ENCODE measurements around the gene ANGPTL2. TPM values are rescaled to one million over a fixed set of nuclear protein-coding genes. Genes with fewer than 3 reads are reported as not detected.

ANGPTL2 gene
- total RNA-seq, 1 experiment from 2014 or later = 0.20 TPM

GRCh38 chr9:127137640-127138360 is 15.4 kb upstream of the ANGPTL2 start:
- CTCF ChIA-PET = no interaction called here
- H3K4me2 ChIP-seq (ENCODE audit: low read length) = no peak overlapping the region
- no peaks in the 10 kb centered on the region for H3K79me2 ChIP-seq (ENCODE audit: insufficient read depth, low read length)
- no peak overlapping the region for H3K4me3 ChIP-seq (replicated peaks in 1 of 2; ENCODE audit: low read depth in 1 of 2, low read length in 2 of 2)
- H3K27me3 ChIP-seq (ENCODE audit: insufficient read depth, low read length) = no peaks in the 10 kb centered on the region
- intact Hi-C loops (cut with micrococcal nuclease) = no loop called here
- no peaks in the 10 kb centered on the region for H3K36me3 ChIP-seq (ENCODE audit: control insufficient read depth in 1 of 2, insufficient read depth in 2 of 2, low read length in 2 of 2)
- H3K27ac ChIP-seq (ENCODE audit: low read depth, low read length) = no peak overlapping the region
- H3K9me3 ChIP-seq (ENCODE audit: control insufficient read depth in 1 of 2, insufficient read depth in 1 of 2, low read depth in 1 of 2, low read length in 2 of 2) = no peaks in the 10 kb centered on the region
- DNase-seq (ENCODE audit: low read depth, low spot score) (no peak), ATAC-seq (no peak)
- no peaks in the 10 kb centered on the region for H4K20me1 ChIP-seq (ENCODE audit: insufficient read depth)
- H3K4me1 ChIP-seq (ENCODE audit: control insufficient read depth in 1 of 2, insufficient read depth in 2 of 2, low read length in 2 of 2) = peaks cover 6 to 7% of the 10 kb centered on the region in 2 experiments; a peak in 3 of 4 replicates
- no TSS peak for BruUV-seq (replicated peaks)
- POLR2A ChIA-PET = no interaction called here
- no peaks in the 10 kb centered on the region for H3K9me2 ChIP-seq (ENCODE audit: insufficient read depth)
- no peak overlapping the region for H3K9ac ChIP-seq (ENCODE audit: low read length)
- no peak for TF ChIP-seq CEBPB (IDR thresholded peaks at IDR 0.05; ENCODE audit: low read depth)
- TF ChIP-seq MAX (IDR thresholded peaks at IDR 0.05) = no peak
- no peak for TF ChIP-seq ZFX (IDR thresholded peaks at IDR 0.05)
- no peak for TF ChIP-seq EZH2 (IDR thresholded peaks at IDR 0.05)
- no peak for TF ChIP-seq ZBTB33 (IDR thresholded peaks at IDR 0.05; ENCODE audit: extremely low read depth, insufficient replicate concordance, low read length)
- TF ChIP-seq EZH2phosphoT487 (IDR thresholded peaks at IDR 0.05; ENCODE audit: borderline replicate concordance) = no peak
- no peak for TF ChIP-seq FOSL1 (IDR thresholded peaks at IDR 0.05; ENCODE audit: low read depth)
- no peak for TF ChIP-seq SP1 (IDR thresholded peaks at IDR 0.05; ENCODE audit: low read depth)
- no peak for TF ChIP-seq TCF7L2 (IDR thresholded peaks at IDR 0.05; ENCODE audit: borderline replicate concordance, extremely low read depth, insufficient read depth, insufficient read length)
- no peak for TF ChIP-seq CBX3 (IDR thresholded peaks at IDR 0.05; ENCODE audit: low read depth)
- TF ChIP-seq ZNF274 (IDR thresholded peaks at IDR 0.05; ENCODE audit: low read depth, low read length) = no peak
- no peak for TF ChIP-seq ELF1 (IDR thresholded peaks at IDR 0.05; ENCODE audit: borderline replicate concordance, low read depth)
- no peak for TF ChIP-seq SIN3A (IDR thresholded peaks at IDR 0.05; ENCODE audit: low read depth)
- TF ChIP-seq YY1 (IDR thresholded peaks at IDR 0.05; ENCODE audit: extremely low read depth, insufficient replicate concordance, low read depth, low read length) = no peak
- no peak overlapping the region for H2AFZ ChIP-seq (ENCODE audit: low read depth, low read length, poor library complexity, severe bottlenecking)
- RAD21 ChIA-PET (ENCODE audit: low non-redundant PET in 1 of 2, low total read pairs in 2 of 2, uncharacterized antibody in 2 of 2, unreplicated experiment in 2 of 2) = no interaction called here

Data from HCT116 (cell line).